Smooth muscle cell (in vitro differentiated cells): Measurements from ENCODE around the gene FAM177B. TPM values are rescaled to one million over a fixed set of nuclear protein-coding genes. Genes with fewer than 3 reads are reported as not detected.

Experiments
- DNase-seq: peaks from one replicate; lab custom pipeline; 2025; ENCODE audit not compliant: unreplicated experiment; lab: John Stamatoyannopoulos, UW
- H2AFZ ChIP-seq: fragments of 200-600 bp; sonication (generic); 2 replicates; pipeline ENCODE4 v1.6.0; 2016; ENCODE audit warnings: antibody characterized with exemption, low read depth, mild to moderate bottlenecking
- H3F3A ChIP-seq: fragments of 200-600 bp; sonication (generic); 2 replicates; pipeline ENCODE4 v1.6.0; 2017; ENCODE audit warnings: antibody characterized with exemption, low read depth
- H3K27ac ChIP-seq: fragments of 200-600 bp; sonication (generic); 2 replicates; pipeline ENCODE4 v1.5.1; 2016; ENCODE audit warnings: low read depth, mild to moderate bottlenecking
- H3K27me3 ChIP-seq: fragments of 200-600 bp; sonication (generic); 2 replicates; pipeline ENCODE4 v1.6.1; 2016; ENCODE audit warnings: low read depth, mild to moderate bottlenecking
- H3K36me3 ChIP-seq: fragments of 200-600 bp; sonication (generic); 2 replicates; pipeline ENCODE4 v1.5.1; 2016; ENCODE audit warnings: low read depth
- H3K4me1 ChIP-seq: fragments of 200-600 bp; sonication (generic); 2 replicates; pipeline ENCODE4 v1.5.1; 2016; ENCODE audit warnings: low read depth
- H3K4me2 ChIP-seq: fragments of 200-600 bp; sonication (generic); 2 replicates; pipeline ENCODE4 v1.6.0; 2016; ENCODE audit warnings: mild to moderate bottlenecking
- H3K4me3 ChIP-seq: fragments of 200-600 bp; sonication (generic); 2 replicates; pipeline ENCODE4 v1.5.1; 2016; ENCODE audit warnings: mild to moderate bottlenecking
- H3K79me2 ChIP-seq: fragments of 200-600 bp; sonication (generic); 2 replicates; pipeline ENCODE4 v1.6.0; 2016; ENCODE audit warnings: low read depth, mild to moderate bottlenecking
- H3K9ac ChIP-seq: fragments of 200-600 bp; sonication (generic); 2 replicates; pipeline ENCODE4 v1.6.0; 2016; ENCODE audit warnings: low read depth
- H3K9me3 ChIP-seq: fragments of 200-600 bp; sonication (generic); replicated peaks from 2 replicates; pipeline ENCODE4 v1.5.1; 2016; ENCODE audit warnings: low read depth
- H4K20me1 ChIP-seq: fragments of 200-600 bp; sonication (generic); 2 replicates; pipeline ENCODE4 v1.6.0; 2016; ENCODE audit warnings: low read depth
- CTCF ChIP-seq: fragments of 200-600 bp; sonication (generic); IDR thresholded peaks from 2 replicates; pipeline ENCODE4 v1.5.1; 2017; ENCODE audit warnings: borderline replicate concordance, mild to moderate bottlenecking, antibody characterized with exemption; ENCODE audit not compliant: insufficient read depth, poor library complexity, severe bottlenecking
- WGBS: methylation state at CpG from one replicate; pipeline ENCODE4 v1.1.7; 2016; ENCODE audit warnings: low lambda C conversion rate; 5-methylcytosine and 5-hydroxymethylcytosine counted together
- polyA plus RNA-seq: library from polyadenylated mRNA; unstranded; fragments of >200 nt; fragmentation: Nextera tagmentation; extraction: Ambion mirVana; gene quantifications from 2 replicates; pipeline ENCODE4 v1.2.1, GENCODE V29; 2016
- total RNA-seq: library from RNA; depleted of rRNA; stranded (reverse); fragments of >200 nt; gene quantifications from 2 replicates; pipeline ENCODE4 v1.2.3, GENCODE V29; 2014

The FAM177B gene
- total and polyA plus RNA-seq, 2 experiments from 2014 or later, result not detected

- Histone ChIP-seq H4K20me1 (no peaks in the 10 kb centered on the region), H3K9ac (no peak overlapping the region), H3K27ac (no peak overlapping the region), H3F3A (no peaks in the 10 kb centered on the region), H2AFZ (no peak overlapping the region), H3K36me3 (no peaks in the 10 kb centered on the region), H3K27me3 (peaks cover 5% of the 10 kb centered on the region), H3K4me2 (no peak overlapping the region), H3K4me3 (no peak overlapping the region), H3K4me1 (no peaks in the 10 kb centered on the region), H3K9me3 (no peaks in the 10 kb centered on the region), H3K79me2 (no peaks in the 10 kb centered on the region)
- no peak for DNase-seq
- no peak for TF ChIP-seq CTCF
Observed at GRCh38 chr1:222783051-222783450, 46.0 kb downstream of the FAM177B start.

- Histone ChIP-seq H3K4me2 (no peak overlapping the region), H4K20me1 (no peaks in the 10 kb centered on the region), H3K27ac (no peak overlapping the region), H3K27me3 (peaks cover 5% of the 10 kb centered on the region), H3K4me1 (no peaks in the 10 kb centered on the region), H3K9me3 (no peaks in the 10 kb centered on the region), H3K9ac (no peak overlapping the region), H2AFZ (no peak overlapping the region), H3K79me2 (no peaks in the 10 kb centered on the region), H3F3A (no peaks in the 10 kb centered on the region), H3K4me3 (no peak overlapping the region), H3K36me3 (no peaks in the 10 kb centered on the region)
- TF ChIP-seq CTCF, result no peak
- no peak for DNase-seq
- WGBS, result 58% methylated on average over 3 of the region's 3 CpGs
Observed at GRCh38 chr1:222784371-222784770, 47.4 kb downstream of the FAM177B start.

- no peak overlapping the region for H3K4me2 ChIP-seq
- no peaks in the 10 kb centered on the region for H3K79me2 ChIP-seq
- H3F3A ChIP-seq, result no peaks in the 10 kb centered on the region
- H3K4me1 ChIP-seq, result no peaks in the 10 kb centered on the region
- no peaks in the 10 kb centered on the region for H4K20me1 ChIP-seq
- H3K27me3 ChIP-seq, result peaks cover 5% of the 10 kb centered on the region
- no peak overlapping the region for H3K4me3 ChIP-seq
- no peaks in the 10 kb centered on the region for H3K9me3 ChIP-seq
- H3K27ac ChIP-seq, result no peak overlapping the region
- no peak overlapping the region for H3K9ac ChIP-seq
- H3K36me3 ChIP-seq, result no peaks in the 10 kb centered on the region
- no peak overlapping the region for H2AFZ ChIP-seq
- DNase-seq, result no peak
- WGBS, result 58% methylated on average over 2 of the region's 2 CpGs
- TF ChIP-seq CTCF, result no peak
Observed at GRCh38 chr1:222784916-222785315, 47.9 kb downstream of the FAM177B start.

GRCh38 chr1:222785529-222785928 is 48.5 kb downstream of the FAM177B start:
- Histone ChIP-seq H3K9me3 (no peaks in the 10 kb centered on the region), H3K9ac (no peak overlapping the region), H3K36me3 (no peaks in the 10 kb centered on the region), H3K4me3 (no peak overlapping the region), H3K4me1 (no peaks in the 10 kb centered on the region), H4K20me1 (no peaks in the 10 kb centered on the region), H3K27ac (no peak overlapping the region), H3F3A (no peaks in the 10 kb centered on the region), H3K27me3 (peaks cover 5% of the 10 kb centered on the region), H3K79me2 (no peaks in the 10 kb centered on the region), H2AFZ (no peak overlapping the region), H3K4me2 (no peak overlapping the region)
- TF ChIP-seq CTCF, result no peak
- DNase-seq, result no peak
- WGBS, result 92% methylated on average over 2 of the region's 2 CpGs
